ENCODE data around the gene SMARCD2. TPM values are rescaled to one million over a fixed set of nuclear protein-coding genes. Genes with fewer than 3 reads are reported as not detected.
"Not testable (repeated sequence)": the region's sequence is repeated elsewhere in the genome, so short reads cannot be mapped to it uniquely, and the experiment has no call there.

The SMARCD2 gene
- 137 and 143 TPM in 2 replicates for total RNA-seq

GRCh38 chr17:63842540-63843386 lies at the start of gene SMARCD2:
SMARCD2 (minus strand) TSS chr17:63842685; CDS start chr17:63842674, 11 bp downstream.
- intact Hi-C loops (cut with micrococcal nuclease) = loop anchor here (1.0 to 10.0 kb wide), 12 partner anchors 15 to 1132 kb away; partner anchors contain the start of genes CCDC47, CEP95, DCAF7 and DDX5

- intact Hi-C loops (cut with micrococcal nuclease) = not testable (repeated sequence)
Measured at GRCh38 chr17:63889026-63889848, 46.8 kb upstream of the SMARCD2 start.

DNA sequence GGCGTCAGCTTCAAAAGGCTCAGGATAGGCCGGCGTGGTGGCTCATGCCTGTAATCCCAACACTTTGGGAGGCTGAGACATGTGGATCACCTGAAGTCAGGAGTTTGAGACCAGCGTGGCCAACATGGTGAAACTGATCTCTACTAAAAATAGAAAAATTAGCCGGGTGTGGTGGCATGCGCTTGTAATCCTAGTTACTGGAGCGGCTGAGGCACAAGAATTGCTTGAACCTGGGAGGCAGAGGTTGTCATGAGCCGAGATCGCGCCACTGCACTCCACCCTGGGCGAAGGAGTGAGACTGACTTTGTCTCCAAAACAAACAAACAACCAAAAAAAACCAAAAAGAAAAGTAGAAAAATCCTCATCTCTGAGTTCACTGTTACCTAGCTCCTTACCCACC lies 42.6 kb upstream of the SMARCD2 start:
- intact Hi-C loops (cut with micrococcal nuclease) = not testable (repeated sequence)

DNA sequence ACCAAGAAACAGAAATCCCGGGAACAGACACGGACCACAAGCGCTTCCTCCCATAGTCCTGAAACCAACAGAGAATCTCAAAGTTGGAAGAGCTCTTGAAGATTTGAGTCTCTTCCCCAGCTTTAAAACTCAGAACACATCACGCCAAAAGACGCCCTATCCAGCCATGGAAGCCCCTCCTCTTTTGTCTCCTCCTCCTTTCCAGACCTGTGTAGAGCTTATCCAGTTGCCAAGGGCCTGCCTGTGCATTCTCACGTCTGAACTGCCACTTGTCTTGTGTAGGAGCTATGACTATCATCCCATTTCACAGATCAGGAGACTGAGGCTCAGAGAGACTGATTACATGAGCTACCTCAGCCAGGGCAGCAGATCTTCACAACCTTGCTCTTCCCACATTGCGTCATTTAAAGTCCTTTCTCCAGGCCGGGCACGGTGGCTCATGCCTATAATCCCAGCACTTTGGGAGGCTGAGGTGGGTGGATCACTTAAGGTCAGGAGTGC lies 40.2 kb upstream of the SMARCD2 start:
- intact Hi-C loops (cut with micrococcal nuclease) = not testable (repeated sequence)

GRCh38 chr17:63881935-63882601 lies 39.6 kb upstream of the SMARCD2 start, which contains the start of gene GH2:
GH2 (minus strand) TSS chr17:63881944; CDS start chr17:63881801, 143 bp downstream.
- intact Hi-C loops (cut with micrococcal nuclease) = no loop called here

DNA sequence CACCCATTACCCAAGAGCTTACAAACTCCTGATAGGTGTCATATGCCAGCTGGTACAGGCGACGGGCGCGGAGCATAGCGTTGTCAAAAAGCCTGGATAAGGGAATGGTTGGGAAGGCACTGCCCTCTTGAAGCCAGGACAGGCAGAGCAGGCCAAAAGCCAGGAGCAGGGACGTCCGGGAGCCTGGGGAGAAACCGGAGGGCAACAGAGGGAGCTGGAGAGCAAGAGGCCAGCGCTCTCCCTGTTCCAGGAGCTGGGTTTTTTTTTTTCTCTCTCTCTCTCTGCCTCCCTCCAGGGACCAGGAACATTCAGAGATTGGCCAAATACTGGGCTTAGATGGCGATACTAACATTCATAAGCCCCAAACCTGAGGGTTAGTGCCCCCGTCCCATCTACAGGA lies 38.9 kb upstream of the SMARCD2 start:
- intact Hi-C loops (cut with micrococcal nuclease) = not testable (repeated sequence)

- intact Hi-C loops (cut with micrococcal nuclease) = no loop called here
Measured at GRCh38 chr17:63880706-63881105, 38.2 kb upstream of the SMARCD2 start.

DNA sequence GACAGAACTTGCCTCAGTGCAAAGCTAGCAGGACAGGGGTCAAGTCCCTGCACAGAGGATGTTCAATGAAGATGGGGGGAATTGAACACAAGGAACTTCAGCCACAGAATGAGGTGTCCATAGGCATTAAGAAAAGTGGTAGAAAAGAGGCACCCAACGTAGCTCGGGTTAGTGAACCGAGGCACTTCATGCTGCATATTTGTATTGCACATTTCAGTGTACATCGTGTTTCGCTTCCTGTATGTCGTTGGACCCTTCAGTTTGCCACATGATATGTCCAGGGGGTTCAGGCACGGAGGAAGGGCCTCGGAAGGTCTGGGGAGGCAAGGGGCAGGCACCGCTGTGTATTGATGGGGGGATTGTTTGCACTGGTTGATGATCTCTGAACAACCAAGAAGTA lies 35.9 kb upstream of the SMARCD2 start:
- intact Hi-C loops (cut with micrococcal nuclease) = not testable (repeated sequence)

- intact Hi-C loops (cut with micrococcal nuclease) = not testable (repeated sequence)
Measured at GRCh38 chr17:63874693-63875092, 32.2 kb upstream of the SMARCD2 start.

- intact Hi-C loops (cut with micrococcal nuclease) = not testable (repeated sequence)
Measured at GRCh38 chr17:63874061-63874626, 31.7 kb upstream of the SMARCD2 start.

DNA sequence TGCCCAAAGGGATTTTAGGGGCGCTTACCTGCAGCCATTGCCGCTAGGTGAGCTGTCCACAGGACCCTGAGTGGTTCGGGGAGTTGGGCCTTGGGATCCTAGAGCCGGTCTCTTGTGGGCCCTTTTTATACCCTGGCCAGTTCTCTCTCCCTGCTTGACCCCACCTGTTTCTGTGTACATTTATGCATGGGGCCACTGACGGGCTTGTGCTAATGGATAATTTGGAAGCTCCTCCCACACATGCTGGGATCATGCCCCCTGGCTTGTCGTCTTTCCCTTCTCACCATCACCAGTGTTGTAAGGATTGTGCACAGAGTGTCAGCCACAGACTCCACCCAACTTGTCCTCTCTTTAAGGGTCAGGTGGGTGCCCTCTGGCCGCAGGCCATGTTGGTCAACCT lies 31.1 kb upstream of the SMARCD2 start, which contains the start of gene CSH2:
CSH2 (minus strand) TSS at position 101 of the 400 bp plus-strand sequence; CDS start at position 38, 63 bp downstream.
- intact Hi-C loops (cut with micrococcal nuclease) = not testable (repeated sequence)

- intact Hi-C loops (cut with micrococcal nuclease) = not testable (repeated sequence)
Measured at GRCh38 chr17:63871646-63872365, 29.3 kb upstream of the SMARCD2 start.

DNA sequence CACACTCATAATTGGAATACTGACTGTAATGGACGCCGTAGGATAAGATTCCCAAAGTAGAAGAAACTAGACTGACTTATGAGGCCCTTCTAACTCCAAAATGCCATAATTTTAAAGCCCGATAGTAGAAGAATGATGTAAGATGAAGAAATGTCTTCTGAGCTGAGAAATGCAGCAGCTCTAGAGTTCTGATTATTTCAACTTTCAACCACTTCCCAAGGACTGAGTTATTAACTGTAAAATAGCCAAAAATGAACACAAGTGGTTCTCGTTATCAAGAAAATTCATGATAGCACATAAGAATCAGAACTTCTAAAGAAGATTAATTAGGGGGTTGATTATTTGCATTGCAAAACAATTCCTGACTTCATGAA lies 27.8 kb upstream of the SMARCD2 start:
- intact Hi-C loops (cut with micrococcal nuclease) = not testable (repeated sequence)

GRCh38 chr17:63869491-63870291 lies 27.2 kb upstream of the SMARCD2 start:
- intact Hi-C loops (cut with micrococcal nuclease) = not testable (repeated sequence)

- intact Hi-C loops (cut with micrococcal nuclease) = not testable (repeated sequence)
Measured at GRCh38 chr17:63866625-63867024, 24.1 kb upstream of the SMARCD2 start.

GRCh38 chr17:63859257-63859656 lies 16.8 kb upstream of the SMARCD2 start:
- intact Hi-C loops (cut with micrococcal nuclease) = no loop called here

GRCh38 chr17:63856425-63856824 lies 13.9 kb upstream of the SMARCD2 start:
- intact Hi-C loops (cut with micrococcal nuclease) = not testable (repeated sequence)

DNA sequence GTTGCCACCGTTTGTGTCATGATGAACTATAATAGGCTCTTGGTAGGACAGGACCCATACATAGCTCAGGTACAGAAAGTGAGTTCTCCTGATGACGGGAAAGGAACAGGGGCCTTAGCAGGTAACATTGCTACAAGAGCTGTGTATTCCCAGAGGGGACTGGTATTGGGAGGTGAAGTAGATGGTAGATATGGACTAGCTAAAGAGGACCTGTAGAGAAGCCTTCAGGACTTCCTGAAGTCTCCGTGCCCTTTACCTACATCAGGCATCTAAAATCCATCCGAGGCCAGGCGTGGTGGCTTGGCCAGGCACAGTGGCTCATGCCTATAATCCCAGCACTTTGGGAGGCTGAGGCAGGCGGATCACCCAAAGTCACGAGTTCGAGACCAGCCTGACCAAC lies 12.7 kb upstream of the SMARCD2 start:
- intact Hi-C loops (cut with micrococcal nuclease) = no loop called here

- intact Hi-C loops (cut with micrococcal nuclease) = no loop called here
Measured at GRCh38 chr17:63854709-63855108, 12.2 kb upstream of the SMARCD2 start.

All from T-helper 1 cell treated with Interleukin-12 subunit alpha and Interleukin-12 subunit beta and Interleukin-4 antibody, amounts not matched to agents 30 ng/mL and 1 ng/mL, for 36 hours (primary cell).